ENCODE data around the gene ADGRG1. TPM values are rescaled to one million over a fixed set of nuclear protein-coding genes. Genes with fewer than 3 reads are reported as not detected.
"Not testable (repeated sequence)": the region's sequence is repeated elsewhere in the genome, so short reads cannot be mapped to it uniquely, and the experiment has no call there.

ADGRG1 gene
- total RNA-seq, 2 experiments from 2014 or later, result 4.3 to 5.6 TPM

DNA sequence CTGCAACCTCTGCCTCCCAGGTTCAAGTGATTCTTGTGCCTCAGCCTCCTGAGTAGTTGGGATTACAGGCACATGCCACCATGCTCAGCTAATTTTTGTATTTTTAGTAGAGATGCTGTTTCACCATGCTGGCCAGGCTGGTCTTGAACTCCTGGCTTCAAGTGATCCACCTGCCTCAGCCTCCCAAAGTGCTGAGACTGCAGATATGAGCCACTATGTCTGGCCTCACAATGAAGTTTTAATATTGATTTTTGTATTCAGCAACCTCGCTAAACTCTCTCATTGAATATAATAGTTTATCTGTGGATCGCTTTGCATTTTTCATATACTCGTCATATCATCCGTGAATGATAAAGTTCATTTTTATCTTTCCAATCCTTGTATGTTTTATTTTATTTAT is 32.2 kb upstream of the ADGRG1 start:
- POLR2A ChIA-PET; ATAC-seq (ENCODE audit: low read depth); H3K27ac Mint-ChIP-seq; H3K4me3 Mint-ChIP-seq; H3K27me3 Mint-ChIP-seq; H3K9me3 Mint-ChIP-seq; DNase-seq: not testable (repeated sequence)
- peaks cover 51% of the 10 kb centered on the region for H3K4me1 Mint-ChIP-seq
- H3K36me3 Mint-ChIP-seq, result peaks cover 29% of the 10 kb centered on the region

DNA sequence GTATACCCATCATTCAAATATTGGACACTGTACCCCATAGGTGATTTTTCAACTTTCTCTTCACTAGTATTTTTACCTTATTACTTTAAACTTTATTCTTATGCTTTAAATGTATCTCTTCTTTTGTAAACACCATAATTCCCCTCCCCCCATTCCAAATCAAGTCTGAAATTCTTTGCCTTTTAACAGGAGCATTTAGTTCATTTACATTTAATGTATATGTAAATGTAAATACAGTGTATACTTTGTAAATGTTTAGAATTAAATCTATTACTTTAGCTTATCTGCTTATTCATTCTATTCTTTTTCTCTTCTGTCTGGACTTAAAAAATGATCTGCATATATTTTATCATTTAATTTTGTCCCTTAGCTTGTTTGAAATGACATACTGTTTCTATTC is 30.0 kb upstream of the ADGRG1 start:
- Mint-ChIP-seq H3K36me3 (peaks cover 30% of the 10 kb centered on the region), H3K27ac (no peak overlapping the region), H3K27me3 (no peaks in the 10 kb centered on the region), H3K4me3 (no peak overlapping the region), H3K9me3 (peaks cover 7% of the 10 kb centered on the region), H3K4me1 (peaks cover 51% of the 10 kb centered on the region)
- ATAC-seq (ENCODE audit: low read depth) (no peak), DNase-seq (no peak)
- POLR2A ChIA-PET, result no interaction called here

DNA sequence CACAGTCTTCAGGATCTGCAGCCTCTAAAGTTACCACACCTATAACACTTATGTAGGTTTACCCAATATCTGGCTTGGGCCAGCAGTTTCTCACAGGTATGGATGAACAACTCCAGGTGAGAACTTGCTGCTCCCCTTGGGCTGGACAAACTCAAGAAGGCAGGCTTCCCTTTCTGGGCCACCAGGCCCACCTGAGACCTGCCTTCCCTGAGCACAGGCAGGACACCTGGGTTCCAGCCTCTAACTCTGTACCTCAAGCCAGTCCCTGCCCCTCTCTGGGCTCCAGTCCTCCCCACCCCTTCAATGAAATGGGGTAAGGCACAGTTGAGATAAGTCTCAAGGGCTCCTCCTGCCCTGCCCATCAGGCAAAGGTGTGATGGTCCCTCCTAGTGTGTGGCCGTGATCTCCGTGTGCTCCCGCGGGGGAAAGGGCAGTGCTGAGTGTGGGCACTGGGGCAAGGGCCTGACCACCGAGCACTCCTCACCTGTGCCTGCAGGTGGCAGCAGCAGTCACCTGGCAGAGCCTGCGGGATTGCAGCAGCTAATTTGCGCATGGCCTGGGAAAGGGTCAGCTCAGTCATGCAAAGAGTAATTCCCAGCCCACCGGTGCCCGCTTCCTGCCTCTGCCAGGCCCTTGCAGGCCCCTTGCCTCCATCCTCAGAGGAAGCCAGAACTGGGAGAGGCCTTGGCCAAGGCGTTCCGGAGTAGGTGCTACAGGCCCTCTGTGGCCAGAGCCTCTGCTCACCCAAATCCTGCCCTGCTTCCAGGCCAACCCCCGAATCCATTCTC is 28.2 kb upstream of the ADGRG1 start:
- Mint-ChIP-seq H3K4me1 (peaks cover 52% of the 10 kb centered on the region), H3K4me3 (no peak overlapping the region), H3K27ac (peak overlapping the region; percentile 79), H3K36me3 (peaks cover 33% of the 10 kb centered on the region), H3K9me3 (peaks cover 7% of the 10 kb centered on the region), H3K27me3 (no peaks in the 10 kb centered on the region)
- POLR2A ChIA-PET, result interaction anchor here (1.2 to 3.7 kb wide), 4 partner anchors 8 to 48 kb away, joined by 6 to 60 read pairs (median 20); no protein-coding TSS in a partner anchor
- DNase-seq (peak; percentile 61), ATAC-seq (ENCODE audit: low read depth) (no peak)

DNA sequence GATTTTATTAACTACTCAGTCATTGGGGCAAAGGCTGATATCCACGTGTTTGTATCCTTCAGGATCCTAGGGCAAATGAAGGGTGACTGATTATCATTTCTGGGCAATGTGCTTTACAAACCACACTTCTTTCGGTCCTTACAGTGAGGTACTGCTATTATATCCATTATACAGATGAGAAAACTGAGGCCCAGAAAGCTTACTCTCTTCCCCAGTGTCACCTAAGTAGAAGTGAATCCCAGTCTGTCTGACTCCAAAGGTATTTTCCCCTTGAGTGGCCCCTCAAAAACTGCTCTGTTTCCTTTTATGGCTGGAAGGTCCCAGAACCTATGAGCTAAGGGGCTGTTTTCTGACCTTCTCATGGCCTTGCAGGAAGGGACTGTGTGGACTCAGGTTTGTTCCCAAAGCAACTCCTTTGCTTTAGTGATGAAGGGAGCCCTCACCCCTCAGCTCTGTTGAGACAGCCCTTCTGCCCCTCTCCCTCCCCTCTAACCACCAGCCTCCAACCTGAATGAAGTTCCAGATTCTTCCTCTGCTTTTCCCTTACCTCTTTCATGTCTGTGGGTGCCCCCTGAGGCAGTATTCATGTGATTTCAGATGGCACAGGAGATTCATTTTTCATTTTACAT is 27.4 kb upstream of the ADGRG1 start:
- DNase-seq (peak; percentile 25), ATAC-seq (ENCODE audit: low read depth) (no peak)
- peaks cover 31% of the 10 kb centered on the region for H3K36me3 Mint-ChIP-seq
- peaks cover 4% of the 10 kb centered on the region for H3K9me3 Mint-ChIP-seq
- POLR2A ChIA-PET, result interaction anchor here (1.2 to 3.7 kb wide), 6 partner anchors 9 to 89 kb away, joined by 3 to 60 read pairs (median 16); no protein-coding TSS in a partner anchor
- H3K27me3 Mint-ChIP-seq, result no peaks in the 10 kb centered on the region
- H3K4me1 Mint-ChIP-seq, result peaks cover 55% of the 10 kb centered on the region
- H3K4me3 Mint-ChIP-seq, result peak overlapping the region; percentile 62
- peak overlapping the region; percentile 95 for H3K27ac Mint-ChIP-seq

DNA sequence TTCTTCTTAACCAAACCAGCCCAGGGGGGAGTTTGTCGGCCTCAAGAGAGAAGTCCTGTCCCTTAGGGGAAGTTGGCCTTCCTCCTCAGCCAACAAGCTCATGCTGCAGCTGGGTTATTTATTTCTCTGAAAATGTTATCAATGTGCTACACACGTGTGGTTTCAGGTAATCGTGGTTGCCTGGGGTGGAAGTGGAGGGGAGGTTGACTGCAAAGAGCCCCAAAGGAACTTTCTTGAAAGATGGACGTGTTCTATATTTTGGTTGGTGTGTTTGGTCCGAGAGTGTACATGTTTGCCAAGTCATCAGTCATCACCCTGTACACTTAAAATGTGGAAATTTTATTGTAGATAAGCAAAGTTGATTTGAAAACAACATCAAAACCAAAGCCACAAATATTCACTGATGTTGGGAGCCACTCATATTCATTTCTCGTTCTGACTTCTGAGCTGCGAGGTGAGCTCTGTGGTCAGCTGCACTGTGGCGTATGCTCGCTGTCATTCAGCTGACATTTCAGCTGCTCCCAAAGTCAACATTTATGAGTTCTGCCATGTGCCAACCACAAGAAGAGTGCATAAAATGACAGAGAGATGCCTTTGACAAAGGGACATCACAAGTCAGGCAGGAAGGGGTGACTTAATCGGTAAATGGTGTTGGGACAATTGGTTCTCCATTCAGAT is 26.5 kb upstream of the ADGRG1 start:
- Mint-ChIP-seq H3K4me3 (peak overlapping the region; percentile 62), H3K9me3 (peaks cover 2% of the 10 kb centered on the region), H3K27ac (peak overlapping the region; percentile 95), H3K4me1 (peaks cover 52% of the 10 kb centered on the region), H3K27me3 (no peaks in the 10 kb centered on the region), H3K36me3 (peaks cover 28% of the 10 kb centered on the region)
- ATAC-seq (ENCODE audit: low read depth) (peak; percentile 91), DNase-seq (peak; percentile 66)
- POLR2A ChIA-PET, result interaction anchor here (0.9 to 3.7 kb wide), 8 partner anchors 10 to 95 kb away, joined by 3 to 60 read pairs (median 4); no protein-coding TSS in a partner anchor

DNA sequence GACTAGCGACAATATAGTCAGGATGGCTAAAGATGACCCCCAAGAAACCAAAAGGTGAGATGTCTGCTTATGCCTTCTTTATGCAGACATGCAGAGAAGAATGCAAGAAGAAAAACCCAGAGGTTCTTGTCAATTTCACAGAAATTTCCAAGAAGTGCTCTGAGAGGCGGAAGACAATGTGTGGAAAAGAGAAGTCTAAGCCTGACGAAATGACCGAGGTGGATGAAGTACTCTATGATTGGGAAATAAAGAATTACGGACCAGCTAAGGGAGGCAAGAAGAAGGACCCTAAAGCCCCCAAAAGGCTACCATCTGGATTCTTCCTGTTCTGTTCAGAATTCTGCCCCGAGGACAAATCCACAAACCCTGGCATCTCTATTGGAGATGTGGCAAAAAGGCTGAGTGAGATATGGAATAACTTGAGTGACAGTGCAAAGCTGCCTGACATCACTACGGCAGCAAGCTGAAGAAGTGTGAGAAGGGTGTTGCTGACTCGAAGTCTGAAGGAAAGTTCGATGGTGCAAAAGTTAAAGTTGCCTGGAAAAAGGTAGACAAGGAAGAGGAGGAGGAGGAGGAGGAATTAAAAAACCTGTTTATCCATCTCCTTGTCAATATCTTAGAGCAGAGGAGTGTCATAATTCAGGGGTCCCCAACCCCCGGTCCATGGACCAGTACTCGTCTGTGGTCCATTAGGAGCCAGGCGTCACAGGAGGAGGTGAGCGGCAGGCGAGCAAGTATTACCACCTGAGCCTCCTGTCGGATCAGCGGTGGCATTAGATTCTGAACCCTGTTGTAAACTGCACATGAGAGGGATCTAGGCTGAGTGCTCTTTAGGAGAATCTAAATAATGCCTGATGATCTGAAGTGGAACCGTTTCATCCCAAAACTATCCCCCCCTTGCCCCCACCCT is 25.1 kb upstream of the ADGRG1 start:
- H3K9me3 Mint-ChIP-seq, result no peaks in the 10 kb centered on the region
- H3K36me3 Mint-ChIP-seq, result peaks cover 18% of the 10 kb centered on the region
- POLR2A ChIA-PET, result interaction anchor here (0.6 to 3.7 kb wide), 4 partner anchors 12 to 205 kb away, joined by 3 to 60 read pairs (median 12); no protein-coding TSS in a partner anchor
- peak overlapping the region; percentile 22 for H3K27ac Mint-ChIP-seq
- peaks cover 56% of the 10 kb centered on the region for H3K4me1 Mint-ChIP-seq
- H3K4me3 Mint-ChIP-seq, result no peak overlapping the region
- DNase-seq (peak; percentile 22), ATAC-seq (ENCODE audit: low read depth) (no peak)
- H3K27me3 Mint-ChIP-seq, result no peaks in the 10 kb centered on the region

DNA sequence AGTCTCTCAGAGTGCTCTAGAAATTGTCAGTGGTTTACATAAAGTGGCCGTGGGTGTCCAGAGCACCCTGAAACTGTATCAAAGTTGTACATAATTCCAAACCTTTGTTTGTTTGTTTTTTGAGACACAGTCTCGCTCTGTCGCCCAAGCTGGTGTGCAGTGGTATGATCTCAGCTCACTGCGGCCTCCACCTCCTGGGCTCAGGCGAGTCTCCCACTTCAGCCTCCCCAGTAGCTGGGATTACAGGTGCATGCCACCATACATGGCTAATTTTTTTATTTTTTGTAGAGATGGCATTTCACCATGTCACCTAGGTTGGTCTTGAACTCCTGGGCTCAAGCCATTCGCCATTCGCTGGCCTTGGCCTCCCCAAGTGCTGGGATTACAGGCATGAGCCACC is 24.3 kb upstream of the ADGRG1 start:
- no peak for DNase-seq

DNA sequence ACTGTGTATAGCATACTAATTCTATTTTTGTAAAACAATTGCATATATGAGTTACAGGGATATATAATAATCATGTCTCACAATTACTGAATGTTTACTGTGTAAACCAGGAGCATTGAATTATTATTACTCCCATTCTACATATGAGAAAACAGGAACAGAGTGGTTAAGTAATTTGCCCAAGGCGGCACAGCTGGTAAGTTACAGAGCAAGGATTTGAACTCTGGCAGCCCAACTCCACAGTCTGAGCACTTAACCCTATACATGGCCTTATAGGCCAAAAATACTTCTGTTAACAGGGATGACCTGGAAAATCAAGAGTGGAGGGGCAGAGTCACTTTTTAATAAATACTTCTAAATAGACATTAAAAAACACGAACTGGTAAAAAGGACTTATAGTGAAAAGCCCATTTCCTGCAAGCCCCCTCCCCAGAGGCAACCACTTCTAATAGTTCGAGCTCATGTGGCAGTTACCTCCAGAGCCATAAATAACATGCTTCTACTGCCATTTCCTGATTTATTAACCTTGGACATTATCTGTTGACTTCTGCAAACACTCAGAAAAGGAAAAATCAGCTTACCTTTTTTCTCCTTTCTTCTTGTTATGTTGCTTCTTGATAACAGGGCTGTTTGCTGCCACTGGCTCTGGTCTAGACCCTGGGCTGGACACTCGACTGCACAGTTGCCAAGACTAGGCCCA is 22.1 kb upstream of the ADGRG1 start:
- POLR2A ChIA-PET, result no interaction called here
- no peaks in the 10 kb centered on the region for H3K27me3 Mint-ChIP-seq
- H3K27ac Mint-ChIP-seq, result no peak overlapping the region
- H3K4me3 Mint-ChIP-seq, result no peak overlapping the region
- peaks cover 65% of the 10 kb centered on the region for H3K4me1 Mint-ChIP-seq
- DNase-seq (no peak), ATAC-seq (ENCODE audit: low read depth) (no peak)
- H3K36me3 Mint-ChIP-seq, result peaks cover 11% of the 10 kb centered on the region
- no peaks in the 10 kb centered on the region for H3K9me3 Mint-ChIP-seq

More for the DNA sequence above, 24.3 kb upstream of the ADGRG1 start:
- ATAC-seq (ENCODE audit: low read depth), result no peak
- Mint-ChIP-seq H3K9me3 (no peaks in the 10 kb centered on the region), H3K36me3 (peaks cover 13% of the 10 kb centered on the region), H3K4me1 (peaks cover 63% of the 10 kb centered on the region), H3K4me3 (no peak overlapping the region), H3K27me3 (no peaks in the 10 kb centered on the region), H3K27ac (no peak overlapping the region)
- POLR2A ChIA-PET, result interaction anchor here (1.6 kb wide), 1 partner anchor 11 kb away, joined by 6 read pairs; no protein-coding TSS in a partner anchor

DNA sequence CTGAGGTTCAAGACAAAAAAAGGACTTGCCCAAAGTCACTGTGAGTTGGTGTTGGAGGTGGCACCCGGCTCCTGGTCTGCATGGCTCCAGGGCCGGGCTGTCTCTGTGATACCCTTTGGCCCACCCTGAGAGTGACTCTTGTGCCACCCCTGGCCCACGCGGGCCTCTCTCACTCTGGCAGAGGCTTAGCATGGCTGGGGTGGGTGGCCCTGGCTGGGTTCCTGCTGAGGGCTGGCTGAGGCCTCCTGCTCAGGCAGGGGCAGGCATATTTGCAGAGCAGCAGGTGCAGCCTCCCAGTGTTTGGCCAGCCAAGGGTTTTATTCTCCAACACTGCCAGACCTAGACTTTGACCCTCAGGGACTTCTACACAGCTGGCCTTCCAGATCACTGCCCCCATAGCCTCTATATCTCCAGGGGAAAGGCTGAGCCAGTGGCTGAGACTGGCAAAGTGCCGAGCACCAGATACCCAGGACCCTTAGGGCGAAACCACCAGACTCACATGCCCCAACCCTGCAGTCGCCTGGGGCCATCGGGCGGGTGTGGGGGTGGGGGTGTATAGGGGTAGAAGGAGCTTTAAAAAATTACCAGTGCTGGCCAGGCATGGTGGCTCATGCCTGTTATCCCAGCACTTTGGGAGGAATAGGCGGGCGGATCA is 21.5 kb upstream of the ADGRG1 start:
- Mint-ChIP-seq H3K4me1 (peaks cover 60% of the 10 kb centered on the region), H3K36me3 (peaks cover 11% of the 10 kb centered on the region), H3K4me3 (no peak overlapping the region), H3K27me3 (no peaks in the 10 kb centered on the region), H3K27ac (no peak overlapping the region), H3K9me3 (no peaks in the 10 kb centered on the region)
- ATAC-seq (ENCODE audit: low read depth), result no peak
- POLR2A ChIA-PET, result interaction anchor here (4.2 kb wide), 1 partner anchor 15 kb away, joined by 32 read pairs; no protein-coding TSS in a partner anchor
- DNase-seq, result peak; percentile 28

DNA sequence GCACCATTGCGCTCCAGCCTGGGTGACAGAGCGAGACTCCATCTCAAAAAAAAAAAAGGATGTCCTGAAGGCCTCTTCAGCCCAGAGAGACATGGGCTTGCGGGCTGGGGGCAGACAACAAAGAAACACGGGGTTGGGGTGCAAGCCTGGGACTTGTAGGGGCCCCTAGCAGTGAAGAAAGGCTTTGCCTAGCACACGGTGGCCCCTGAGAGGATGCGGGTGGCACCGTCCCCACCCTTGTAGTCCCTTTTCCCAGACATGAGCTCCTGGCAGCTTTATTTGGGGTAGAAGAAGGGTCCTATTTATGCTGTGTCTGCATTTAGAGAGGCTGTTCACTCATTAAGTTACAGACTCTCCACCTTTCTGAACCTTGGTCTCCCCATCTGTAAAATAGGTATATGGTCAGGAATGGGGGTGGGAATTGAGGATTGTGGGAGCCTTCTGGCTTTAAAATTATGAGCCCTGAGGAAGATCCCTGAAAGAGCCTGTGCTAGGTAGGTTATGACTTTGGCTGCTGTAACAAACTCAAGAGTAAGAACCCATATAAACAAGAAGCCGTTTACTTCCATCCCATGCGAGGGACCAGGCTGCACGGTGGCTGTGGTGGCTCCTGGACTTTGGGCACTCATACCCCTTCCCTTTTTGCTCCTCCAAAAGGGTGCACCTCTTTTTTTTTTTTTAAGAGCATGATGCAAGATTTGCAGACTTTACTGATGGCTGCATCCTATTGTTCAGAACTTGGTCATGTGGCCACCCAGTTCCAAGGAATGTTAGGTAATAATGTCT is 20.6 kb upstream of the ADGRG1 start:
- Mint-ChIP-seq H3K36me3 (peaks cover 9% of the 10 kb centered on the region), H3K27ac (peak overlapping the region; percentile 45), H3K27me3 (no peaks in the 10 kb centered on the region), H3K4me3 (no peak overlapping the region), H3K9me3 (no peaks in the 10 kb centered on the region), H3K4me1 (peaks cover 52% of the 10 kb centered on the region)
- POLR2A ChIA-PET, result interaction anchor here (2.4 to 4.2 kb wide), 2 partner anchors 16 to 128 kb away, joined by 12 to 32 read pairs; partner anchors contain the start of gene KATNB1
- DNase-seq (no peak), ATAC-seq (ENCODE audit: low read depth) (no peak)

DNA sequence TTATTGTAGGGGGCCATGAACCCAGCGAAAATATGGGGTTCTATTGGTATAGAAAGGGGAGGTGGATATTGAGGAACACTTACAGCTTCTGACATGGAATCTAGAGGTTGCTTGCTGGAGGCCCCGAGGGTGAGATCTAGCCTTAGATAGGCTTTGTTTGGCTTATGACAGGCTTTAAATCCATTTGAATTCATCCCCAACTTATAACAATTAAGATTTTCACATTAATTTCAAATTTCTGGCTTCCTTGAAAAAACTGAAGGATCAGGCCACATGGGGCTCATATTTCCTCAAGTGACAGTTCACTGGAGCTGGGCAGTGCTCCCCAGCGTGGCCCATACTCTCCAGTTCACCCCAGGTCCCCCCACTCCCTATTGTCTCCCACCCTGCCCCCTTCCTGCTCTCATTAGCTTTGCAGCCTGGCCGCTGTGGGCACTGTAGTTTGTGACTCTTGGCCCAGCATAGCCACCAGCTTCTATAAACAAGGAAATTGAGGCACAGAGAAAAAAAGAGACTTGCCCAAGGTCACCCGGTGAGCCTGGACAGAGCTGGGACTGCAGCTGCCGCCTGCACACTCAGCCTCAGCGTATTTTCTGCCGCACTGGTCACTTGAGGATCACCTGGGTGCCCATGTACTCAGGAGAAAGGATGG is 19.8 kb upstream of the ADGRG1 start:
- DNase-seq (peak; percentile 26), ATAC-seq (ENCODE audit: low read depth) (no peak)

More for the DNA sequence above, 19.8 kb upstream of the ADGRG1 start:
- H3K27ac Mint-ChIP-seq, result peak overlapping the region; percentile 93
- no peak overlapping the region for H3K4me3 Mint-ChIP-seq
- POLR2A ChIA-PET, result interaction anchor here (0.7 to 4.2 kb wide), 8 partner anchors 9 to 127 kb away, joined by 3 to 32 read pairs (median 9); partner anchors contain the start of gene KATNB1
- peaks cover 9% of the 10 kb centered on the region for H3K36me3 Mint-ChIP-seq
- no peaks in the 10 kb centered on the region for H3K9me3 Mint-ChIP-seq
- H3K27me3 Mint-ChIP-seq, result no peaks in the 10 kb centered on the region
- peaks cover 45% of the 10 kb centered on the region for H3K4me1 Mint-ChIP-seq

All from activated naive CD8-positive, alpha-beta T cell treated with anti-CD3 and anti-CD28 coated beads, Interleukin-2, amount 10 ng/mL, durations not matched to agents 7 days and 5 days (primary cell).